Lower leg skin (tissue), 3 donors: ENCODE data around the gene YAP1.

Experiments
- CTCF ChIP-seq, 3 donors: fragments of 450-650 bp; IDR thresholded peaks; one replicate each; pipeline ENCODE4 v1.5.1; 2016; ENCODE audit warnings: antibody characterized with exemption in 3 of 3, mild to moderate bottlenecking in 3 of 3, moderate library complexity in 2 of 3
- POLR2A ChIP-seq, 2 donors: fragments of 450-650 bp; IDR thresholded peaks; one replicate each; pipeline ENCODE4 v1.6.1; 2016 to 2017; ENCODE audit warnings: antibody characterized with exemption in 2 of 2, mild to moderate bottlenecking in 1 of 2, moderate library complexity in 1 of 2

DNA sequence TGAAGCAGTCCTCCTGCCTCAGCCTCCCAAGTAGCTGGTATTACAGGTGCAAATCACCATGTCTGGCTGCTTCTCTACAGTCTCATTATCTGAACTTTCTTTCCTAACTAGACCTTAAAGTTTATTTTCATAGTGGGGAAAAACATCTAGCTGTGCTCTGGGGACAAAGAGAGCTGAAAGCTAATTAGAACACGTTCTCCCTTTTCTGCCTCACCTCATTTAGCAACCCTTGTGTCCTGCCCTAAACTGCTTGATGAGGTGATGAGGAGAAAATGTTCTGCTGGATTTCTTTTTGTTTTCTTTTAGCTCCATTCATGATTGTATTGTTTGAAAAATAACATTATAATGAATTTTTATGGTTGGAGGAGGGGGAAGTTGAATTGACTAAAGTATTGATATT, 84.7 kb downstream of the YAP1 start:
- TF ChIP-seq CTCF (IDR thresholded peaks at IDR 0.05) (no peak), POLR2A (IDR thresholded peaks at IDR 0.05) (no peak)
